Neuronal stem cell (in vitro differentiated cells): ENCODE results near the gene GYS2.

Experiments
- DNase-seq: peaks from one replicate; pipeline ENCODE4 v3.0.0-alpha.2; 2013; ENCODE audit warnings: low spot score
- H2AFZ ChIP-seq: one replicate; pipeline ENCODE4 v1.6.1; 2013; ENCODE audit warnings: mild to moderate bottlenecking, low read length, inconsistent platforms
- H2AK5ac ChIP-seq: 2 replicates; pipeline ENCODE4 v1.6.1; 2013; ENCODE audit warnings: low read depth, mild to moderate bottlenecking, inconsistent platforms, low read length, moderate library complexity, mixed read lengths
- H2BK120ac ChIP-seq: 2 replicates; pipeline ENCODE4 v1.6.1; 2013; ENCODE audit warnings: low read depth, mild to moderate bottlenecking, inconsistent platforms, low read length, moderate library complexity, mixed read lengths
- H2BK12ac ChIP-seq: one replicate; pipeline ENCODE4 v1.6.1; 2013; ENCODE audit warnings: low read length, inconsistent platforms
- H2BK15ac ChIP-seq: 2 replicates; pipeline ENCODE4 v1.6.1; 2013; ENCODE audit warnings: mild to moderate bottlenecking, low read length, inconsistent platforms, mixed read lengths
- H2BK5ac ChIP-seq: one replicate; pipeline ENCODE4 v1.6.1; 2013; ENCODE audit warnings: inconsistent platforms, mild to moderate bottlenecking, low read length, moderate library complexity
- H3K14ac ChIP-seq: one replicate; pipeline ENCODE4 v1.6.1; 2013; ENCODE audit warnings: low read length, inconsistent platforms
- H3K18ac ChIP-seq: 2 replicates; pipeline ENCODE4 v1.6.1; 2013; ENCODE audit warnings: low read length, inconsistent platforms
- H3K23ac ChIP-seq: 2 replicates; pipeline ENCODE4 v1.6.1; 2013; ENCODE audit warnings: low read depth, mild to moderate bottlenecking, mixed read lengths, low read length, inconsistent platforms; ENCODE audit not compliant: poor library complexity
- H3K27ac ChIP-seq: replicated peaks from 3 replicates; pipeline ENCODE4 v1.5.1; 2013; ENCODE audit warnings: low read length, inconsistent platforms
- H3K27me3 ChIP-seq, 3 experiments: 2 replicates each; pipeline ENCODE4 v1.6.1; 2013; ENCODE audit warnings: low read length in 3 of 3, mild to moderate bottlenecking in 2 of 3, inconsistent platforms in 1 of 3, low read depth in 1 of 3, mixed read lengths in 1 of 3, moderate library complexity in 1 of 3; ENCODE audit not compliant: control insufficient read depth in 3 of 3, insufficient read depth in 3 of 3
- H3K36me3 ChIP-seq, 2 donors: replicated peaks in 1 of 2; 2 replicates each; pipeline ENCODE4 v1.6.1; 2013; ENCODE audit warnings: low read length in 2 of 2; ENCODE audit not compliant: control insufficient read depth in 2 of 2, insufficient read depth in 2 of 2
- H3K4ac ChIP-seq: 2 replicates; pipeline ENCODE4 v1.6.1; 2013; ENCODE audit warnings: inconsistent platforms, mild to moderate bottlenecking, low read length, moderate library complexity
- H3K4me1 ChIP-seq, 2 donors: 1 replicate in 1 of 2; 2 replicates in 1 of 2; pipeline ENCODE4 v1.6.1; 2013; ENCODE audit warnings: low read length in 2 of 2, low read depth in 1 of 2; ENCODE audit not compliant: control insufficient read depth in 2 of 2, insufficient read depth in 1 of 2
- H3K4me2 ChIP-seq: one replicate; pipeline ENCODE4 v1.6.1; 2013; ENCODE audit warnings: mild to moderate bottlenecking, low read length, inconsistent platforms; ENCODE audit not compliant: insufficient read depth, poor library complexity, severe bottlenecking
- H3K4me3 ChIP-seq, 2 donors: 2 replicates each; pipeline ENCODE4 v1.5.1; 2013; ENCODE audit warnings: low read length in 2 of 2, mild to moderate bottlenecking in 2 of 2, inconsistent platforms in 1 of 2, moderate library complexity in 1 of 2
- H3K79me1 ChIP-seq: one replicate; pipeline ENCODE4 v1.6.1; 2013; ENCODE audit warnings: low read depth, mild to moderate bottlenecking, inconsistent platforms, low read length, moderate library complexity
- H3K9ac ChIP-seq: one replicate; pipeline ENCODE4 v1.6.1; 2013; ENCODE audit warnings: mild to moderate bottlenecking, low read depth, low read length, inconsistent platforms; ENCODE audit not compliant: poor library complexity
- H3K9me3 ChIP-seq, 2 donors: replicated peaks in 1 of 2; 2 replicates each; pipeline versions ENCODE3 to v1.6.1; 2013; ENCODE audit warnings: low read length in 2 of 2, mild to moderate bottlenecking in 2 of 2, inconsistent platforms in 1 of 2, low read depth in 1 of 2, mixed read lengths in 1 of 2, moderate library complexity in 1 of 2; ENCODE audit not compliant: control insufficient read depth in 2 of 2, insufficient read depth in 1 of 2
- H4K8ac ChIP-seq: one replicate; pipeline ENCODE4 v1.6.1; 2013; ENCODE audit warnings: low read depth, mild to moderate bottlenecking, inconsistent platforms, low read length, moderate library complexity
- H4K91ac ChIP-seq: one replicate; pipeline ENCODE4 v1.6.1; 2013; ENCODE audit warnings: low read length, low read depth, mild to moderate bottlenecking, inconsistent platforms; ENCODE audit not compliant: poor library complexity
- WGBS, 2 donors: extraction: QIAGEN DNeasy Blood & Tissue Kit; methylation state at CpG; one replicate each; pipeline ENCODE4 v1.1.7; 2013; ENCODE audit warnings: missing lambda C conversion rate in 2 of 2, mixed read lengths in 1 of 2; ENCODE audit not compliant: insufficient read length in 2 of 2, insufficient replicate concordance in 1 of 2; ENCODE audit errors: extremely low coverage in 2 of 2; 5-methylcytosine and 5-hydroxymethylcytosine counted together

GYS2 gene

DNA sequence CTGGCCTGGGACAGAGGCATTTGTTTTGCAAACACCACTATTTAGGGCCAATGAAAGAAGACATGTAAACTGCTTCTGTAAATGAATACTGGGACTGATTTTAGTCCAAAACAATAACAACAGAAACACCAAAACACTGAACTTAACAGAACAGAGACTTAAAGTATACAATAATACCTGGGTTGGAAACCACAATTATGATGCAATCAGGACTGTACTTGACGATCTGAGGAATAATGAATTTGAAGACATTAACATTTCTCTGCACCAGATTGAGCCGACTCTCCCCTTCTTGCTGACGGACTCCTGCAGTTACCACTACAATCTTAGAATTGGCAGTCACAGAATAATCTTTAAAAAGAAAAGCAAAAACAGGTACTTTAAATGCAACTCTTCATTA is 39.1 kb upstream of the GYS2 start:
- Histone ChIP-seq H2AK5ac (no peak overlapping the region), H4K8ac (no peak overlapping the region), H3K36me3 (peaks cover 20 to 100% of the 10 kb centered on the region in 2 donors), H3K4ac (no peak overlapping the region), H3K27ac (no peak overlapping the region), H3K4me1 (peaks cover 0 to 6% of the 10 kb centered on the region in 2 donors), H3K18ac (no peak overlapping the region), H3K4me2 (no peak overlapping the region), H3K79me1 (no peaks in the 10 kb centered on the region), H2BK120ac (no peak overlapping the region), H3K14ac (no peak overlapping the region), H3K9ac (no peak overlapping the region), H2AFZ (no peak overlapping the region), H2BK5ac (no peak overlapping the region), H3K4me3 (no peak overlapping the region), H2BK15ac (no peak overlapping the region), H3K9me3 (peaks cover 0 to 10% of the 10 kb centered on the region in 2 donors), H3K23ac (no peak overlapping the region), H3K27me3 (no peaks in the 10 kb centered on the region), H2BK12ac (no peak overlapping the region), H4K91ac (no peak overlapping the region)
- no CpG with 5 or more reads among the region's 3 CpGs for WGBS, 2 donors
- DNase-seq = no peak

GRCh38 chr12:21642707-21643389 is 38.2 kb upstream of the GYS2 start:
- no peak overlapping the region for H2BK120ac ChIP-seq
- no peak overlapping the region for H3K4me2 ChIP-seq
- no peak overlapping the region for H3K9ac ChIP-seq
- no peaks in the 10 kb centered on the region for H3K79me1 ChIP-seq
- H3K27me3 ChIP-seq = no peaks in the 10 kb centered on the region
- no peak overlapping the region for H4K91ac ChIP-seq
- H2BK12ac ChIP-seq = no peak overlapping the region
- H3K36me3 ChIP-seq = peaks cover 22 to 100% of the 10 kb centered on the region in 2 donors
- WGBS, 2 donors = no CpG with 5 or more reads among the region's 1 CpG
- no peak overlapping the region for H3K27ac ChIP-seq
- no peak overlapping the region for H3K4ac ChIP-seq
- no peak overlapping the region for H2BK5ac ChIP-seq
- no peak overlapping the region for H2AK5ac ChIP-seq
- no peak for DNase-seq
- H3K14ac ChIP-seq = no peak overlapping the region
- no peak overlapping the region for H3K4me3 ChIP-seq
- H3K9me3 ChIP-seq = peaks cover 0 to 10% of the 10 kb centered on the region in 2 donors
- no peak overlapping the region for H2AFZ ChIP-seq
- H3K18ac ChIP-seq = no peak overlapping the region
- no peak overlapping the region for H3K23ac ChIP-seq
- peaks cover 0 to 6% of the 10 kb centered on the region in 2 donors for H3K4me1 ChIP-seq
- no peak overlapping the region for H4K8ac ChIP-seq
- H2BK15ac ChIP-seq = no peak overlapping the region

GRCh38 chr12:21638054-21638891 is 33.6 kb upstream of the GYS2 start:
- no peak overlapping the region for H3K4me3 ChIP-seq
- no peak overlapping the region for H3K4me2 ChIP-seq
- no peaks in the 10 kb centered on the region for H3K27me3 ChIP-seq
- no peak overlapping the region for H3K27ac ChIP-seq
- no peak overlapping the region for H3K23ac ChIP-seq
- no peak overlapping the region for H3K14ac ChIP-seq
- no peak overlapping the region for H2BK12ac ChIP-seq
- H3K36me3 ChIP-seq = peaks cover 24 to 95% of the 10 kb centered on the region in 2 donors
- no peak overlapping the region for H4K8ac ChIP-seq
- no peaks in the 10 kb centered on the region for H3K4me1 ChIP-seq
- no peak overlapping the region for H3K18ac ChIP-seq
- H3K4ac ChIP-seq = no peak overlapping the region
- H2BK120ac ChIP-seq = no peak overlapping the region
- H3K9ac ChIP-seq = no peak overlapping the region
- no peak overlapping the region for H4K91ac ChIP-seq
- H2BK5ac ChIP-seq = no peak overlapping the region
- peaks cover 0 to 10% of the 10 kb centered on the region in 2 donors for H3K9me3 ChIP-seq
- H2AFZ ChIP-seq = no peak overlapping the region
- H2BK15ac ChIP-seq = no peak overlapping the region
- no peak overlapping the region for H2AK5ac ChIP-seq
- no CpG with 5 or more reads among the region's 1 CpG for WGBS, 2 donors
- no peak for DNase-seq
- no peaks in the 10 kb centered on the region for H3K79me1 ChIP-seq

GRCh38 chr12:21634245-21634644 is 29.6 kb upstream of the GYS2 start:
- no peak overlapping the region for H4K8ac ChIP-seq
- DNase-seq = no peak
- no peak overlapping the region for H2AK5ac ChIP-seq
- no peak overlapping the region for H3K18ac ChIP-seq
- no peak overlapping the region for H4K91ac ChIP-seq
- H3K4me3 ChIP-seq = no peak overlapping the region
- H3K4me1 ChIP-seq = no peaks in the 10 kb centered on the region
- no peak overlapping the region for H3K4ac ChIP-seq
- no peak overlapping the region for H2BK12ac ChIP-seq
- H3K27ac ChIP-seq = no peak overlapping the region
- no peak overlapping the region for H2BK120ac ChIP-seq
- no peaks in the 10 kb centered on the region for H3K79me1 ChIP-seq
- H3K9me3 ChIP-seq = no peaks in the 10 kb centered on the region
- H3K9ac ChIP-seq = no peak overlapping the region
- no peaks in the 10 kb centered on the region for H3K27me3 ChIP-seq
- no peak overlapping the region for H2AFZ ChIP-seq
- H3K14ac ChIP-seq = no peak overlapping the region
- no peak overlapping the region for H2BK5ac ChIP-seq
- no peak overlapping the region for H3K4me2 ChIP-seq
- H3K23ac ChIP-seq = no peak overlapping the region
- WGBS, 2 donors = no CpG with 5 or more reads among the region's 3 CpGs
- peaks cover 13 to 61% of the 10 kb centered on the region in 2 donors for H3K36me3 ChIP-seq
- no peak overlapping the region for H2BK15ac ChIP-seq
